Nephron progenitor cell (in vitro differentiated cells): ENCODE measurements around the gene LNX1.
A peak's percentile ranks its signal among the peaks of the same experiment; 100 is the strongest.
"Not testable (repeated sequence)": the region's sequence is repeated elsewhere in the genome, so short reads cannot be mapped to it uniquely, and the experiment has no call there.

Experiments
- DNase-seq: peaks from one replicate; pipeline ENCODE4 v3.0.0; 2021
- H3K27ac Mint-ChIP-seq: 2 replicates; pipeline ENCODE4 v1.8.0; 2021; ENCODE audit warnings: mild to moderate bottlenecking, moderate library complexity, mixed read lengths
- H3K27me3 Mint-ChIP-seq: 2 replicates; pipeline ENCODE4 v1.8.0; 2021; ENCODE audit warnings: mild to moderate bottlenecking, low read depth, mixed read lengths; ENCODE audit not compliant: poor library complexity
- H3K36me3 Mint-ChIP-seq: 2 replicates; pipeline ENCODE4 v1.8.0; 2021; ENCODE audit warnings: low read depth, mixed read lengths
- H3K4me1 Mint-ChIP-seq: 2 replicates; pipeline ENCODE4 v1.8.0; 2021; ENCODE audit warnings: mixed read lengths
- H3K4me3 Mint-ChIP-seq: 2 replicates; pipeline ENCODE4 v1.8.0; 2021; ENCODE audit warnings: mild to moderate bottlenecking, moderate library complexity, mixed read lengths
- H3K9me3 Mint-ChIP-seq: 2 replicates; pipeline ENCODE4 v1.8.0; 2021; ENCODE audit warnings: mild to moderate bottlenecking, moderate library complexity, mixed read lengths
- TF ChIP-seq, protein P1 (sequence below): fragments of 200-600 bp; sonication (generic); IDR thresholded peaks from 2 replicates; pipeline ENCODE4 v1.5.0; 2021; ENCODE audit warnings: antibody characterized with exemption

The LNX1 gene

DNA sequence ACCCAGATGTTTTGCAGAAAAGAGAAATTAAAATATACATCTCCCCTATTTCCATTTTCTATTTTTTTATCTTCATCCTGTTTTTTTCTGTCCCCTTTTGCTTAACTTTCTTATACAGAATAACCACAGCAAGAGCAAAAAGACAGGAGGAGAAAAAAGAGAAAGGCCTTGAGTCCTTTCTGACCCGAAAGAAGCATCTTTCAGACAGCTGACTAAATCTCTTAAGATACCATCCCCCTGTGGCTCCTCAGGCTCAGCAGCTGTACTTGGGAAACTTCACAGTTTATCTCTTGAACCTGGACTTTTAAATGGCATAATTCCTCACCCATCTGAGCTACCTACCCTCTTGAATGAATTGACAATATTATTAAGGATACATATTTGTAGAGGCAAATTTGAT, 113.7 kb downstream of the LNX1 start:
- DNase-seq: no peak
- H3K4me1 Mint-ChIP-seq: peaks cover 20% of the 10 kb centered on the region
- H3K27ac Mint-ChIP-seq: no peak overlapping the region
- TF ChIP-seq, protein P1, sequence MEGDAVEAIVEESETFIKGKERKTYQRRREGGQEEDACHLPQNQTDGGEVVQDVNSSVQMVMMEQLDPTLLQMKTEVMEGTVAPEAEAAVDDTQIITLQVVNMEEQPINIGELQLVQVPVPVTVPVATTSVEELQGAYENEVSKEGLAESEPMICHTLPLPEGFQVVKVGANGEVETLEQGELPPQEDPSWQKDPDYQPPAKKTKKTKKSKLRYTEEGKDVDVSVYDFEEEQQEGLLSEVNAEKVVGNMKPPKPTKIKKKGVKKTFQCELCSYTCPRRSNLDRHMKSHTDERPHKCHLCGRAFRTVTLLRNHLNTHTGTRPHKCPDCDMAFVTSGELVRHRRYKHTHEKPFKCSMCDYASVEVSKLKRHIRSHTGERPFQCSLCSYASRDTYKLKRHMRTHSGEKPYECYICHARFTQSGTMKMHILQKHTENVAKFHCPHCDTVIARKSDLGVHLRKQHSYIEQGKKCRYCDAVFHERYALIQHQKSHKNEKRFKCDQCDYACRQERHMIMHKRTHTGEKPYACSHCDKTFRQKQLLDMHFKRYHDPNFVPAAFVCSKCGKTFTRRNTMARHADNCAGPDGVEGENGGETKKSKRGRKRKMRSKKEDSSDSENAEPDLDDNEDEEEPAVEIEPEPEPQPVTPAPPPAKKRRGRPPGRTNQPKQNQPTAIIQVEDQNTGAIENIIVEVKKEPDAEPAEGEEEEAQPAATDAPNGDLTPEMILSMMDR: no peak
- no peaks in the 10 kb centered on the region for H3K36me3 Mint-ChIP-seq
- no peak overlapping the region for H3K4me3 Mint-ChIP-seq
- H3K9me3 Mint-ChIP-seq: peaks cover 5% of the 10 kb centered on the region
- peaks cover 7% of the 10 kb centered on the region for H3K27me3 Mint-ChIP-seq

- Mint-ChIP-seq H3K27me3 (peaks cover 7% of the 10 kb centered on the region), H3K9me3 (peaks cover 8% of the 10 kb centered on the region), H3K4me1 (peaks cover 20% of the 10 kb centered on the region), H3K4me3 (no peak overlapping the region), H3K27ac (peak overlapping the region; percentile 84), H3K36me3 (no peaks in the 10 kb centered on the region)
- DNase-seq: no peak
- TF ChIP-seq, protein P1: no peak
Observed at GRCh38 chr4:53477038-53477565, 114.2 kb downstream of the LNX1 start.

DNA sequence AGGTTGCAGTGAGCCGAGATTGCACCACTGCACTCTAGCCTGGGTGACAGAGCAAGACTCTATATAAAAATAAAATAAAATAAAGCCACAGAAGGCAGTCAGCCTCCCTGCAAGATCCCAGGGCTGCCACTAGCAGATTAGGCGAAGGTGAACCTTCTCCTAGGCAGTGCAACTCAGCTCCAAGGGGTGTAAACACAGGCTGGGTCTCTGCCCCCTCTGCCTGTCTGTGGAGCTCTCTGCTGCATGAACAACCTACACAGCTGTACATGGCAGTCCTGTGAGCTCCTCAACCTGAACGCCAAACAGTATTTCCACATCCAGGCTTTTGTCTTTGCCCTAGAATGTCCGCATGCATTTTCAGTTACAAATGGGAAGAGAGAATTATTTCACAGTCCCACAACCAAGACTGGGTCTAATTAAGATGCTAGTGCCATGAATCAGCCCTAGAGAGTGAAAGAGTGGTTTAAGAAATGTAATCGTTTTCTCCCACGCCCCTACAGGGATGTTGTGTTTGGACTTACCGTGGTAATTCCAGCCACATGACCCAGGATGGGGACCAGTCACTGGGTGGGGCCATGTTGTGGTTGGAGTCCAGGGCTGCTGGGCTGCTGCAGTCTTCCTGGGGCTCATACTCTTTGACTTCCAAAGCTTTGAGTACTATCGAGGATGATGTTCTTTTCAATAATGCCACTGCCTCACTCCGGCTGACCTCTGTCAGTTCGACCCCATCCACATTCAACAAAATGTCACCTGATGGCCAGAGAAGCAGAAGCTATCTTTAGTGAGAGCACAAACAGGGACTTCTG, 114.9 kb downstream of the LNX1 start:
- Mint-ChIP-seq H3K36me3 (no peaks in the 10 kb centered on the region), H3K4me3 (no peak overlapping the region), H3K27me3 (peaks cover 4% of the 10 kb centered on the region), H3K27ac (peak overlapping the region; percentile 84), H3K4me1 (peaks cover 20% of the 10 kb centered on the region), H3K9me3 (peaks cover 10% of the 10 kb centered on the region)
- DNase-seq: no peak
- TF ChIP-seq, protein P1: no peak

GRCh38 chr4:53466576-53466975, 124.7 kb downstream of the LNX1 start:
- Mint-ChIP-seq H3K9me3 (peaks cover 50% of the 10 kb centered on the region), H3K36me3 (peaks cover 35% of the 10 kb centered on the region)
- not testable (repeated sequence) for H3K4me3 Mint-ChIP-seq, H3K4me1 Mint-ChIP-seq, DNase-seq, H3K27ac Mint-ChIP-seq, H3K27me3 Mint-ChIP-seq

DNA sequence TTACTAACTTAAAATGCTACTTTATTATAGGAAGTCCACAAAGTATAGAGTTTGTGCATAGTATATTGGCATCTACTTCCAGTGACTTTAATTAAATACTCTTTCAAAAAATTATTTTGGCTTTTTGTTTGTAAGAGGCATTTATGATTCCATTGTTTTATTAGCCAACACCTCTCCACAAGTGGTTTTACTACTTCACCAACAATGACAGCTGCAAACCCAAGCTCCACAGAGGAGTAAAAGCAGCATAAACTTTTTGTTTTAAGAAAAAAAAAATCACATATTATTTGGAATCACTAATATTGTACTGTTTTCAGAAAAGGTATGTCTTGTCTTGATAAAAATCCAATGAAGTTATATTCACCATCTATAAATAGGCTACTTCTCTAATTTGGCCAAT, 125.4 kb downstream of the LNX1 start:
- no peak for DNase-seq
- Mint-ChIP-seq H3K27me3 (peaks cover 3% of the 10 kb centered on the region), H3K9me3 (peaks cover 45% of the 10 kb centered on the region), H3K27ac (no peak overlapping the region), H3K36me3 (peaks cover 36% of the 10 kb centered on the region), H3K4me1 (no peaks in the 10 kb centered on the region), H3K4me3 (no peak overlapping the region)
- TF ChIP-seq, protein P1: no peak

GRCh38 chr4:53465281-53465680, 126.0 kb downstream of the LNX1 start:
- Mint-ChIP-seq H3K36me3 (peaks cover 41% of the 10 kb centered on the region), H3K27ac (no peak overlapping the region), H3K27me3 (peaks cover 3% of the 10 kb centered on the region), H3K4me1 (no peaks in the 10 kb centered on the region), H3K9me3 (peaks cover 41% of the 10 kb centered on the region), H3K4me3 (no peak overlapping the region)
- no peak for DNase-seq
- TF ChIP-seq, protein P1: no peak
